ENCODE measurements around the gene RPL26.

DNA sequence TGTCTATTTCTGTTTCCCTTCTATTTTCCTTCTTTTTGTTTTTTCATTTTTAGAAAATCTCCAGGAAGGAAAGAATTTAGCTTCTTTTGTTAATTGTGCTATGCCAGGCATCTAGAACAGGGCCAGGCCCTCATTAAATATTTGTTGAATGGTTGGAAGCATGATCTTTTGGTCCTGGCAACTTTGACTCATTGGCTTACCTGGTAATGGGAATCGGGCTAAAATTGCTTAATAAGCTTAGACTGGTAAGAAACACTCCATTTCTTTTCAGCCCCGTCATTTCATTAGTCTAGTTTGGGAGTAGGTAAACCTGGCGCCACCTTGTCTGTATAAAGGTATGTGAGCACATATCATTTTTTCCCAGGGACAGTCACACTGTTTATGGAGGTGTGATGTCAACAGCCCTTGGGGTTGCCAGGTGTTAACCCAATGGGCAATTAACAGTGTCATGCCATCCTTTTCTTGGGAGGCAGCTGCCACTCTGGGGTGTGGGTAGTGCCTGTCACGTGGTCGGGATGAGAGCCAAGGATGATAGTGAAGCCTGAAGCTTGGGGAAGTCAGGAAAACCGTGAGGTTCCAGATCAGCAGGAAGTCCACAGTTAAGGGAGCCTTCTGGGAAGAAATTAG is 43.2 kb upstream of the RPL26 start:
- TF ChIP-seq, protein P1, sequence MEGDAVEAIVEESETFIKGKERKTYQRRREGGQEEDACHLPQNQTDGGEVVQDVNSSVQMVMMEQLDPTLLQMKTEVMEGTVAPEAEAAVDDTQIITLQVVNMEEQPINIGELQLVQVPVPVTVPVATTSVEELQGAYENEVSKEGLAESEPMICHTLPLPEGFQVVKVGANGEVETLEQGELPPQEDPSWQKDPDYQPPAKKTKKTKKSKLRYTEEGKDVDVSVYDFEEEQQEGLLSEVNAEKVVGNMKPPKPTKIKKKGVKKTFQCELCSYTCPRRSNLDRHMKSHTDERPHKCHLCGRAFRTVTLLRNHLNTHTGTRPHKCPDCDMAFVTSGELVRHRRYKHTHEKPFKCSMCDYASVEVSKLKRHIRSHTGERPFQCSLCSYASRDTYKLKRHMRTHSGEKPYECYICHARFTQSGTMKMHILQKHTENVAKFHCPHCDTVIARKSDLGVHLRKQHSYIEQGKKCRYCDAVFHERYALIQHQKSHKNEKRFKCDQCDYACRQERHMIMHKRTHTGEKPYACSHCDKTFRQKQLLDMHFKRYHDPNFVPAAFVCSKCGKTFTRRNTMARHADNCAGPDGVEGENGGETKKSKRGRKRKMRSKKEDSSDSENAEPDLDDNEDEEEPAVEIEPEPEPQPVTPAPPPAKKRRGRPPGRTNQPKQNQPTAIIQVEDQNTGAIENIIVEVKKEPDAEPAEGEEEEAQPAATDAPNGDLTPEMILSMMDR (IDR thresholded peaks at IDR 0.05; ENCODE audit: low read depth, low read length), result no peak
- no peak for TF ChIP-seq MYC (IDR thresholded peaks at IDR 0.05; ENCODE audit: low read depth, low read length)
- TF ChIP-seq POLR2A (IDR thresholded peaks at IDR 0.05; ENCODE audit: extremely low read depth, insufficient read length), result no peak
- TF ChIP-seq, protein P2, sequence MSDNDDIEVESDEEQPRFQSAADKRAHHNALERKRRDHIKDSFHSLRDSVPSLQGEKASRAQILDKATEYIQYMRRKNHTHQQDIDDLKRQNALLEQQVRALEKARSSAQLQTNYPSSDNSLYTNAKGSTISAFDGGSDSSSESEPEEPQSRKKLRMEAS (IDR thresholded peaks at IDR 0.05; ENCODE audit: low read depth, low read length), result no peak
